Measurements from ENCODE around the gene TMEM147. TPM values are rescaled to one million over a fixed set of nuclear protein-coding genes. Genes with fewer than 3 reads are reported as not detected.

The TMEM147 gene
- total and polyA plus RNA-seq, 10 of the 15 experiments (the other 5 are each of a cell fraction or from before 2014, with no cell fraction given) = 53.4 to 145 (median 79.3) TPM

DNA sequence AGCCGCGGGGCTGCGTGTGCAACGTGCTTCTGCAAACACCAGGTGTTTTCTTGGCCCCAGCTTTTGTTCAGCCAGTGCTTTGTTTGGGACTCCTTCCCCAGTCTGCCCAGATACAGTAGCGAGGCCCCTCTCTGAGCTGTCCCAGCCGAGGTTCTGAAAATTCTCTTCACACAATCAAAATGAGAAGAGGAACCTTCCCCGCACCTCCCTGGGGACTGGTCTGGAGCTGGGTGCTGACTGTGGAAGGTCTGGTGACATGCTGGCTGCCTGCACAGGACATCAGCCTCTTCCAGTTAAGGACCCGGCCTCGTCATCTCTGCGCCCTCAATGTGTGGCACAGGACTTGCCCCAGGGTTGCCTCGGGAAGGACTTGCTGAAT lies 13.8 kb downstream of the TMEM147 start:
- Histone ChIP-seq H3K4me3 (no peak overlapping the region), H3K27ac (ENCODE audit: control insufficient read depth, insufficient read depth) (no peak overlapping the region), H3K36me3 (ENCODE audit: control insufficient read depth in 2 of 2, insufficient read depth in 2 of 2, low read length in 1 of 2) (no peaks in the 10 kb centered on the region; a peak in 1 of 4 replicates), H3K4me1 (ENCODE audit: control insufficient read depth, insufficient read depth, low read length) (peaks cover 30% of the 10 kb centered on the region), H2AFZ (ENCODE audit: control insufficient read depth, low read depth, low read length) (no peak overlapping the region), H4K20me1 (ENCODE audit: control insufficient read depth, insufficient read depth) (no peaks in the 10 kb centered on the region), H3K79me2 (ENCODE audit: control insufficient read depth, insufficient read depth, low read length) (no peaks in the 10 kb centered on the region), H3K9ac (ENCODE audit: control insufficient read depth, insufficient read depth, low read length) (no peak overlapping the region), H3K27me3 (replicated peaks in 1 of 2; ENCODE audit: control insufficient read depth in 2 of 2, insufficient read depth in 2 of 2, low read length in 1 of 2) (no peaks in the 10 kb centered on the region; a peak in 2 of 4 replicates), H3K4me2 (ENCODE audit: control insufficient read depth, insufficient read depth) (peak overlapping the region; percentile 90), H3K9me3 (replicated peaks; ENCODE audit: control insufficient read depth, insufficient read depth, low read length) (no peaks in the 10 kb centered on the region; the same call in 2 of the 3 replicates)
- ATAC-seq = peak; percentile 87
- TF ChIP-seq RFX5 (IDR thresholded peaks at IDR 0.05; ENCODE audit: low read depth, low read length) = peak; percentile 90
- peak; percentile 39; the same call in 1 of the 2 replicates for TF ChIP-seq NBN (IDR thresholded peaks at IDR 0.05)
- TF ChIP-seq, protein P1, sequence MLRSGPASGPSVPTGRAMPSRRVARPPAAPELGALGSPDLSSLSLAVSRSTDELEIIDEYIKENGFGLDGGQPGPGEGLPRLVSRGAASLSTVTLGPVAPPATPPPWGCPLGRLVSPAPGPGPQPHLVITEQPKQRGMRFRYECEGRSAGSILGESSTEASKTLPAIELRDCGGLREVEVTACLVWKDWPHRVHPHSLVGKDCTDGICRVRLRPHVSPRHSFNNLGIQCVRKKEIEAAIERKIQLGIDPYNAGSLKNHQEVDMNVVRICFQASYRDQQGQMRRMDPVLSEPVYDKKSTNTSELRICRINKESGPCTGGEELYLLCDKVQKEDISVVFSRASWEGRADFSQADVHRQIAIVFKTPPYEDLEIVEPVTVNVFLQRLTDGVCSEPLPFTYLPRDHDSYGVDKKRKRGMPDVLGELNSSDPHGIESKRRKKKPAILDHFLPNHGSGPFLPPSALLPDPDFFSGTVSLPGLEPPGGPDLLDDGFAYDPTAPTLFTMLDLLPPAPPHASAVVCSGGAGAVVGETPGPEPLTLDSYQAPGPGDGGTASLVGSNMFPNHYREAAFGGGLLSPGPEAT (IDR thresholded peaks at IDR 0.05; ENCODE audit: low read depth) = no peak
- TF ChIP-seq MXI1 (IDR thresholded peaks at IDR 0.05; ENCODE audit: low read depth, low read length) = peak; percentile 72
- 0 out of 2 replicates have a peak, but pooled peaks have one; percentile 24 for TF ChIP-seq CREB1 (IDR thresholded peaks at IDR 0.05; ENCODE audit: low read depth)
- TF ChIP-seq, protein P2, sequence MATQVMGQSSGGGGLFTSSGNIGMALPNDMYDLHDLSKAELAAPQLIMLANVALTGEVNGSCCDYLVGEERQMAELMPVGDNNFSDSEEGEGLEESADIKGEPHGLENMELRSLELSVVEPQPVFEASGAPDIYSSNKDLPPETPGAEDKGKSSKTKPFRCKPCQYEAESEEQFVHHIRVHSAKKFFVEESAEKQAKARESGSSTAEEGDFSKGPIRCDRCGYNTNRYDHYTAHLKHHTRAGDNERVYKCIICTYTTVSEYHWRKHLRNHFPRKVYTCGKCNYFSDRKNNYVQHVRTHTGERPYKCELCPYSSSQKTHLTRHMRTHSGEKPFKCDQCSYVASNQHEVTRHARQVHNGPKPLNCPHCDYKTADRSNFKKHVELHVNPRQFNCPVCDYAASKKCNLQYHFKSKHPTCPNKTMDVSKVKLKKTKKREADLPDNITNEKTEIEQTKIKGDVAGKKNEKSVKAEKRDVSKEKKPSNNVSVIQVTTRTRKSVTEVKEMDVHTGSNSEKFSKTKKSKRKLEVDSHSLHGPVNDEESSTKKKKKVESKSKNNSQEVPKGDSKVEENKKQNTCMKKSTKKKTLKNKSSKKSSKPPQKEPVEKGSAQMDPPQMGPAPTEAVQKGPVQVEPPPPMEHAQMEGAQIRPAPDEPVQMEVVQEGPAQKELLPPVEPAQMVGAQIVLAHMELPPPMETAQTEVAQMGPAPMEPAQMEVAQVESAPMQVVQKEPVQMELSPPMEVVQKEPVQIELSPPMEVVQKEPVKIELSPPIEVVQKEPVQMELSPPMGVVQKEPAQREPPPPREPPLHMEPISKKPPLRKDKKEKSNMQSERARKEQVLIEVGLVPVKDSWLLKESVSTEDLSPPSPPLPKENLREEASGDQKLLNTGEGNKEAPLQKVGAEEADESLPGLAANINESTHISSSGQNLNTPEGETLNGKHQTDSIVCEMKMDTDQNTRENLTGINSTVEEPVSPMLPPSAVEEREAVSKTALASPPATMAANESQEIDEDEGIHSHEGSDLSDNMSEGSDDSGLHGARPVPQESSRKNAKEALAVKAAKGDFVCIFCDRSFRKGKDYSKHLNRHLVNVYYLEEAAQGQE (IDR thresholded peaks at IDR 0.05; ENCODE audit: low read depth, low read length) = peak; percentile 89
- TF ChIP-seq BHLHE40 (IDR thresholded peaks at IDR 0.05; ENCODE audit: borderline replicate concordance in 1 of 2, low read depth in 2 of 2, low read length in 1 of 2) = peak; percentile 29 to 51; a peak in 2 of 4 replicates
- TF ChIP-seq DPF2 (IDR thresholded peaks at IDR 0.05) = 0 out of 2 replicates have a peak, but pooled peaks have one; percentile 11
- TF ChIP-seq IKZF1 (conservative IDR thresholded peaks at IDR 0.05) = no peak
- peak; percentile 94 for TF ChIP-seq MEF2B (IDR thresholded peaks at IDR 0.05; ENCODE audit: partially characterized antibody, poor library complexity, severe bottlenecking)
- no TSS peak for BruUV-seq (replicated peaks)
- DNase-seq (ENCODE audit: low read depth, low spot score) = peak; percentile 46
- RAD21 ChIA-PET (ENCODE audit: unreplicated experiment) = interaction anchor here (0.6 to 0.7 kb wide), 2 partner anchors 35 to 51 kb away, joined by 3 read pairs; no protein-coding TSS in a partner anchor
- WGBS (ENCODE audit: insufficient coverage, insufficient replicate concordance, low lambda C conversion rate, missing lambda C conversion rate) = 1% methylated on average over 11 of the region's 11 CpGs
- CTCF ChIA-PET = interaction anchor here (1.2 to 2.6 kb wide), 2 partner anchors 10 to 64 kb away, joined by 4 to 17 read pairs; no protein-coding TSS in a partner anchor
- peak; percentile 44 for FAIRE-seq
- in situ Hi-C loops (cut with MboI) (no loop called here), intact Hi-C loops (cut with micrococcal nuclease; ENCODE audit: unreplicated experiment) (no loop called here)
- SMC1A ChIA-PET (ENCODE audit: uncharacterized antibody, unreplicated experiment) = interaction anchor here (1.1 kb wide), 1 partner anchor 45 kb away, joined by 3 read pairs; no protein-coding TSS in a partner anchor
- POLR2A ChIA-PET = interaction anchor here (0.6 to 1.0 kb wide), 2 partner anchors 89 to 347 kb away, joined by 3 read pairs; partner anchors contain the start of gene COX6B1

All from GM12878 (cell line).